IMR-90 (cell line): ENCODE measurements around the gene ERCC1. TPM values are rescaled to one million over a fixed set of nuclear protein-coding genes. Genes with fewer than 3 reads are reported as not detected.

Experiments used
- ATAC-seq: fragments of 200-7000 bp; cut with Tn5 transposase; 2 replicates; pipeline ENCODE4 v1.9.1; 2020; ENCODE audit warnings: low read depth, mild to moderate bottlenecking, moderate library complexity
- BruUV-seq: library from RNA; stranded (reverse); fragments of 400-500 nt; replicated peaks from 2 replicates; lab custom pipeline; 2021; lab: Mats Ljungman, UMichigan
- CTCF ChIA-PET: fragments of 300-600 bp; formaldehyde crosslinking; extraction: SDS; loops from one replicate; lab custom pipeline; 2021; ENCODE audit warnings: antibody characterized with exemption; lab: Yijun Ruan, JAX
- POLR2A ChIA-PET: fragments of 300-600 bp; sonication (Branson Sonifier 250); formaldehyde crosslinking; loops from one replicate; lab custom pipeline; 2022; ENCODE audit warnings: antibody characterized with exemption; ENCODE audit not compliant: unreplicated experiment; lab: Charles Lee
- DNase-seq: peaks from one replicate; pipeline ENCODE4 v3.0.0; 2013
- H2AFZ ChIP-seq: replicated peaks from 2 replicates; pipeline ENCODE3; 2013; ENCODE audit warnings: low read length, mild to moderate bottlenecking; ENCODE audit not compliant: poor library complexity
- H2AK5ac ChIP-seq: 2 replicates; pipeline ENCODE4 v1.6.1; 2013; ENCODE audit warnings: low read depth, low read length, inconsistent platforms
- H2AK9ac ChIP-seq: replicated peaks from 2 replicates; pipeline ENCODE3; 2013; ENCODE audit warnings: mild to moderate bottlenecking, low read depth, low read length, moderate library complexity; ENCODE audit not compliant: poor library complexity
- H2BK120ac ChIP-seq: 2 replicates; pipeline ENCODE4 v1.6.1; 2013; ENCODE audit warnings: low read depth, low read length, inconsistent platforms
- H2BK15ac ChIP-seq: 3 replicates; pipeline ENCODE4 v1.6.1; 2013; ENCODE audit warnings: low read depth, low read length, inconsistent platforms
- H2BK20ac ChIP-seq: 2 replicates; pipeline ENCODE4 v1.6.1; 2013; ENCODE audit warnings: low read depth, mild to moderate bottlenecking, inconsistent platforms, low read length, moderate library complexity
- H2BK5ac ChIP-seq: 2 replicates; pipeline ENCODE4 v1.6.1; 2013; ENCODE audit warnings: mild to moderate bottlenecking, low read depth, low read length, inconsistent platforms; ENCODE audit not compliant: poor library complexity, severe bottlenecking
- H3K14ac ChIP-seq: replicated peaks from 2 replicates; pipeline ENCODE4 v1.6.1; 2013; ENCODE audit warnings: low read depth, low read length, inconsistent platforms
- H3K18ac ChIP-seq: 2 replicates; pipeline ENCODE4 v1.6.1; 2013; ENCODE audit warnings: low read depth, low read length, control low read depth
- H3K23ac ChIP-seq: 2 replicates; pipeline ENCODE4 v1.6.1; 2013; ENCODE audit warnings: low read depth, low read length, inconsistent platforms
- H3K27ac ChIP-seq: 2 replicates; pipeline ENCODE4 v1.5.1; 2013; ENCODE audit warnings: mild to moderate bottlenecking, control low read depth, low read length; ENCODE audit not compliant: insufficient read depth
- H3K27me3 ChIP-seq: 2 replicates; pipeline ENCODE4 v1.6.1; 2013; ENCODE audit warnings: low read length; ENCODE audit not compliant: control insufficient read depth, insufficient read depth
- H3K36me3 ChIP-seq: 2 replicates; pipeline ENCODE4 v1.6.1; 2013; ENCODE audit warnings: low read length, mixed read lengths; ENCODE audit not compliant: control insufficient read depth, insufficient read depth
- H3K4ac ChIP-seq: 2 replicates; pipeline ENCODE4 v1.6.1; 2013; ENCODE audit warnings: low read depth, low read length, inconsistent platforms
- H3K4me1 ChIP-seq: 2 replicates; pipeline ENCODE4 v1.6.1; 2013; ENCODE audit warnings: low read length, mixed read lengths; ENCODE audit not compliant: control insufficient read depth, insufficient read depth
- H3K4me2 ChIP-seq: 2 replicates; pipeline ENCODE4 v1.6.1; 2013; ENCODE audit warnings: low read depth, mild to moderate bottlenecking, control low read depth, low read length, moderate library complexity
- H3K4me3 ChIP-seq: 2 replicates; pipeline ENCODE4 v1.5.1; 2013; ENCODE audit warnings: low read depth, mild to moderate bottlenecking, control low read depth, low read length, moderate library complexity; ENCODE audit not compliant: insufficient read depth
- H3K56ac ChIP-seq: 2 replicates; pipeline ENCODE4 v1.6.1; 2013; ENCODE audit warnings: low read length, inconsistent platforms; ENCODE audit not compliant: insufficient read depth; ENCODE audit errors: extremely low read depth
- H3K79me1 ChIP-seq, 2 experiments: 2 replicates each; pipeline ENCODE4 v1.6.1; 2013; ENCODE audit warnings: low read length in 2 of 2, inconsistent platforms in 1 of 2, low read depth in 1 of 2
- H3K9ac ChIP-seq: 2 replicates; pipeline ENCODE4 v1.6.1; 2013; ENCODE audit warnings: low read depth, low read length, control low read depth
- H3K9me1 ChIP-seq: 2 replicates; pipeline ENCODE4 v1.6.1; 2013; ENCODE audit warnings: low read length, inconsistent platforms; ENCODE audit not compliant: insufficient read depth
- H3K9me3 ChIP-seq: 2 replicates; pipeline ENCODE4 v1.6.1; 2013; ENCODE audit warnings: low read length; ENCODE audit not compliant: control insufficient read depth, insufficient read depth
- H4K20me1 ChIP-seq: 2 replicates; pipeline ENCODE4 v1.6.1; 2013; ENCODE audit warnings: low read length, inconsistent platforms; ENCODE audit not compliant: insufficient read depth
- H4K5ac ChIP-seq: 2 replicates; pipeline ENCODE4 v1.6.1; 2013; ENCODE audit warnings: mild to moderate bottlenecking, low read depth, low read length, control low read depth
- H4K8ac ChIP-seq, 2 experiments: 2 replicates each; pipeline ENCODE4 v1.6.1; 2013; ENCODE audit warnings: low read depth in 2 of 2, low read length in 2 of 2, control low read depth in 1 of 2, inconsistent platforms in 1 of 2
- H4K91ac ChIP-seq: 2 replicates; pipeline ENCODE4 v1.6.1; 2013; ENCODE audit warnings: low read depth, low read length, inconsistent platforms; ENCODE audit not compliant: insufficient read depth
- BHLHE40 ChIP-seq: fragments of 150-350 bp; IDR thresholded peaks from 2 replicates; pipeline ENCODE4 v1.6.1; 2016; ENCODE audit warnings: mild to moderate bottlenecking, low read depth, low read length
- CHD1 ChIP-seq: IDR thresholded peaks from 2 replicates; pipeline ENCODE4 v1.6.1; 2012; ENCODE audit warnings: low read depth, low read length, improper control_type of control experiment
- FOS ChIP-seq: fragments of 150-350 bp; IDR thresholded peaks from 2 replicates; pipeline ENCODE4 v1.6.1; 2016; ENCODE audit warnings: low read depth, low read length
- WGBS, 2 experiments: methylation state at CpG; one replicate each; pipeline versions ENCODE4 v1.1.5 to v1.1.7; 2013; ENCODE audit warnings: missing lambda C conversion rate in 2 of 2; ENCODE audit not compliant: insufficient read length in 1 of 2; ENCODE audit errors: extremely low coverage in 2 of 2; 5-methylcytosine and 5-hydroxymethylcytosine counted together
- dilution Hi-C: fragments of 300-500 bp; cut with HindIII; formaldehyde crosslinking; loops from one replicate; pipeline ENCODE4 v1.14.3; 2018; ENCODE audit warnings: low sequenced_read_pairs; ENCODE audit not compliant: unreplicated experiment
- in situ Hi-C: fragments of 300-500 bp; cut with MboI; formaldehyde crosslinking; loops from 3 replicates; pipeline ENCODE4 v1.14.3; 2019; ENCODE audit warnings: low sequenced_read_pairs, inconsistent platforms, mixed read lengths
- intact Hi-C: fragments of 100-400 bp; cut with micrococcal nuclease; formaldehyde crosslinking; loops from 2 replicates; pipeline ENCODE4 v1.10.0; 2022
- polyA plus RNA-seq, 3 experiments: library from polyadenylated mRNA; depleted of rRNA; stranded (reverse); fragments of >200 nt; gene quantifications; 2 replicates each; pipeline ENCODE4 v1.2.3, GENCODE V29; 2012; ENCODE audit warnings: low replicate concordance in 1 of 3
- total RNA-seq: library from RNA; depleted of rRNA; stranded (reverse); fragments of >200 nt; gene quantifications from 2 replicates; pipeline ENCODE4 v1.2.3, GENCODE V29; 2012

ERCC1 gene
- total and polyA plus RNA-seq, 2 of the 4 experiments (the other 2 are of a cell fraction) = 84.2 to 132 TPM

DNA sequence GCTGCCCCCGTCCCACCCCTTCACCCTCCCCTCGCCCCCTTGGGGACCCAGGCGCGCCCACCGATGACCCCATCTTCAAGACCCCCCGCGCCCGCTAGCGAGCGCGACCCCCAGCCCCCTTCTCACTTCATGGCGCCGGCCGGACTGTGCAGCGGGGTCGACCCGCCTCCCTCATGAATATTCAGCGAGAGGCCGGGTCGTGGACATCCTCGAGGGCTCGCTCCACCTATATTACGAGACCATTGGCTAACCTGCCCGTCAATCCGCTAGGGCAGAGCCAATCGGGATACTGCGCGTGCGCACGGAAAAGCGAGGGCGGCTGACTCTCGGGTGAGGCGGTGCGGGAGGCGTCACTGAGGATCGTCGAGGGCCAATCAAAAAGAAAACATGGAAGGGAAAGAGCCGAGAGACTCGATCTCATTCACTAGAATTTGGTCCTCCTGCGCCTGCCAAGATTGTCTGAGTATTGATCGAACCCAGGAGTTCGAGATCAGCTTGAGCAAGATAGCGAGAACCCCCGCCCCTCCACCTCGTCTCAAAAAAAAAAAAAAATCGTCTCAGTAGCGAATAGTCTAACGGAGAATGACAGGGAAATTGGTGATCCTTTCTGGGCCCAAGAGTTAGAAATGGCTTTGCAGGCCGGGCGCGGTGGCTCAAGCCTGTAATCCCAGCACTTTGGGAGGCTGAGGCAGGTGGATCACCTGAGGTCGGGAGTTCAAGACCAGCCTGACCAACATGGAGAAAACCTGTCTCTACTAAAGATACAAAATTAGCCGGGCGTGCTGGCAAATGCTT is 53.1 kb downstream of the ERCC1 start, which contains the start of gene ERCC2:
TSS of gene ERCC2 (minus strand) at position 164 of the 795 bp plus-strand sequence. CDS start at position 131, 33 bp downstream.
- peak within 1 kb of the TSS; percentile 88 for H3K23ac ChIP-seq
- peak within 1 kb of the TSS; percentile 73 for H4K5ac ChIP-seq
- H2BK120ac ChIP-seq = peak within 1 kb of the TSS; percentile 59
- H3K4me3 ChIP-seq = peak within 1 kb of the TSS; percentile 84
- intact Hi-C loops = no loop called here
- peak within 1 kb of the TSS; percentile 35; the same call in 1 of the 2 replicates for H3K18ac ChIP-seq
- peak within 1 kb of the TSS; percentile 81 for H3K4me2 ChIP-seq
- no peaks in the 10 kb centered on the region for H3K27me3 ChIP-seq
- in situ Hi-C loops = no loop called here
- no peak within 1 kb of the TSS; the same call in 1 of the 2 replicates for H2BK20ac ChIP-seq
- ChIA-PET CTCF (no interaction called here), POLR2A (no interaction called here)
- peak within 1 kb of the TSS; percentile 75 for H2AK5ac ChIP-seq
- ATAC-seq (peak; percentile 98), DNase-seq (peak; percentile 99)
- peaks cover 17 to 29% of the 10 kb centered on the region in 2 experiments for H3K79me1 ChIP-seq
- peak within 1 kb of the TSS; percentile 34; the same call in 1 of the 3 replicates for H2BK15ac ChIP-seq
- H3K4me1 ChIP-seq = peaks cover 4% of the 10 kb centered on the region
- no TSS peak for BruUV-seq
- peak within 1 kb of the TSS; percentile 79 for H2BK5ac ChIP-seq
- H3K27ac ChIP-seq = peak within 1 kb of the TSS; percentile 59
- 0% methylated on average over 14 of the region's 55 CpGs; no CpG with 5 or more reads in 1 of the 2 experiments for WGBS, 2 experiments
- no peaks in the 10 kb centered on the region for H3K9me3 ChIP-seq
- peaks cover 5% of the 10 kb centered on the region; the same call in 1 of the 2 replicates for H3K36me3 ChIP-seq
- H3K9me1 ChIP-seq = peaks cover 13% of the 10 kb centered on the region
- peak within 1 kb of the TSS; percentile 86 for H3K14ac ChIP-seq
- peak within 1 kb of the TSS; percentile 91 for H2AFZ ChIP-seq
- H4K91ac ChIP-seq = peak within 1 kb of the TSS; percentile 67
- no peaks in the 10 kb centered on the region for H4K20me1 ChIP-seq
- H4K8ac ChIP-seq = peak within 1 kb of the TSS; percentile 37 to 96
- TF ChIP-seq CHD1 (no peak), BHLHE40 (peak; percentile 38; the same call in 1 of the 2 replicates), FOS (peak; percentile 66; the same call in 1 of the 2 replicates)
- H3K56ac ChIP-seq = peak within 1 kb of the TSS; percentile 51
- peak within 1 kb of the TSS; percentile 72 for H3K9ac ChIP-seq
- dilution Hi-C loops = no loop called here
- peak within 1 kb of the TSS; percentile 70 for H3K4ac ChIP-seq
- peak within 1 kb of the TSS; percentile 98 for H2AK9ac ChIP-seq
